Measurements from ENCODE around the gene DNPH1.

Gene DNPH1

GRCh38 chr6:43228951-43229802 is at the start of gene DNPH1:
Gene DNPH1, minus strand, starts transcription at chr6:43229481. Its CDS starts 25 bp downstream, at chr6:43229456.
- Mint-ChIP-seq H3K4me1 (ENCODE audit: low read depth) (peaks cover 51% of the 10 kb centered on the region), H3K9me3 (no peaks in the 10 kb centered on the region), H3K27me3 (peaks cover 22% of the 10 kb centered on the region), H3K4me3 (peak within 1 kb of the TSS; percentile 75), H3K27ac (peak within 1 kb of the TSS; percentile 85), H3K36me3 (ENCODE audit: low read depth) (peaks cover 20% of the 10 kb centered on the region)
- intact Hi-C loops (cut with micrococcal nuclease), result loop anchor here (2.0 to 5.0 kb wide), 3 partner anchors 18 to 57 kb away; partner anchors contain the start of genes CUL9 and SRF

- Mint-ChIP-seq H3K4me1 (ENCODE audit: low read depth) (peaks cover 24% of the 10 kb centered on the region), H3K36me3 (ENCODE audit: low read depth) (no peaks in the 10 kb centered on the region), H3K4me3 (no peak overlapping the region), H3K9me3 (no peaks in the 10 kb centered on the region), H3K27me3 (peaks cover 88% of the 10 kb centered on the region), H3K27ac (no peak overlapping the region)
- intact Hi-C loops (cut with micrococcal nuclease), result no loop called here
Measured at GRCh38 chr6:43278524-43279078, 49.3 kb upstream of the DNPH1 start.

- intact Hi-C loops (cut with micrococcal nuclease), result no loop called here
- Mint-ChIP-seq H3K27ac (no peak overlapping the region), H3K4me1 (ENCODE audit: low read depth) (peaks cover 23% of the 10 kb centered on the region), H3K36me3 (ENCODE audit: low read depth) (no peaks in the 10 kb centered on the region), H3K27me3 (peaks cover 91% of the 10 kb centered on the region), H3K4me3 (no peak overlapping the region), H3K9me3 (no peaks in the 10 kb centered on the region)
Measured at GRCh38 chr6:43277643-43278523, 48.6 kb upstream of the DNPH1 start.

- Mint-ChIP-seq H3K4me1 (ENCODE audit: low read depth) (peaks cover 19% of the 10 kb centered on the region), H3K27ac (no peak overlapping the region), H3K9me3 (no peaks in the 10 kb centered on the region), H3K4me3 (no peak overlapping the region), H3K36me3 (ENCODE audit: low read depth) (no peaks in the 10 kb centered on the region), H3K27me3 (peaks cover 93% of the 10 kb centered on the region)
- intact Hi-C loops (cut with micrococcal nuclease), result no loop called here
Measured at GRCh38 chr6:43277306-43277642, 48.0 kb upstream of the DNPH1 start.

GRCh38 chr6:43276577-43277305 is 47.5 kb upstream of the DNPH1 start:
- H3K27ac Mint-ChIP-seq, result no peak overlapping the region
- peak overlapping the region; percentile 43 for H3K4me3 Mint-ChIP-seq

GRCh38 chr6:43275801-43276576 is 46.7 kb upstream of the DNPH1 start:
- Mint-ChIP-seq H3K9me3 (no peaks in the 10 kb centered on the region), H3K4me1 (ENCODE audit: low read depth) (peaks cover 19% of the 10 kb centered on the region), H3K4me3 (peak overlapping the region; percentile 50), H3K27ac (no peak overlapping the region), H3K36me3 (ENCODE audit: low read depth) (no peaks in the 10 kb centered on the region), H3K27me3 (peaks cover 91% of the 10 kb centered on the region)
- intact Hi-C loops (cut with micrococcal nuclease), result no loop called here

More at GRCh38 chr6:43276577-43277305, 47.5 kb upstream of the DNPH1 start:
- Mint-ChIP-seq H3K4me1 (ENCODE audit: low read depth) (peaks cover 19% of the 10 kb centered on the region), H3K9me3 (no peaks in the 10 kb centered on the region), H3K36me3 (ENCODE audit: low read depth) (no peaks in the 10 kb centered on the region), H3K27me3 (peaks cover 93% of the 10 kb centered on the region)
- intact Hi-C loops (cut with micrococcal nuclease), result no loop called here

- Mint-ChIP-seq H3K4me3 (peak overlapping the region; percentile 50), H3K4me1 (ENCODE audit: low read depth) (peaks cover 19% of the 10 kb centered on the region), H3K36me3 (ENCODE audit: low read depth) (no peaks in the 10 kb centered on the region), H3K27ac (no peak overlapping the region), H3K27me3 (peaks cover 94% of the 10 kb centered on the region), H3K9me3 (no peaks in the 10 kb centered on the region)
- intact Hi-C loops (cut with micrococcal nuclease), result no loop called here
Measured at GRCh38 chr6:43274916-43275597, 45.8 kb upstream of the DNPH1 start.

GRCh38 chr6:43274127-43274915 is 45.0 kb upstream of the DNPH1 start:
- peaks cover 94% of the 10 kb centered on the region for H3K27me3 Mint-ChIP-seq
- H3K4me1 Mint-ChIP-seq (ENCODE audit: low read depth), result peaks cover 23% of the 10 kb centered on the region
- no peaks in the 10 kb centered on the region for H3K36me3 Mint-ChIP-seq (ENCODE audit: low read depth)
- no peaks in the 10 kb centered on the region for H3K9me3 Mint-ChIP-seq
- peak overlapping the region; percentile 35 for H3K4me3 Mint-ChIP-seq
- intact Hi-C loops (cut with micrococcal nuclease), result no loop called here
- H3K27ac Mint-ChIP-seq, result no peak overlapping the region

- Mint-ChIP-seq H3K9me3 (no peaks in the 10 kb centered on the region), H3K4me1 (ENCODE audit: low read depth) (peaks cover 29% of the 10 kb centered on the region), H3K36me3 (ENCODE audit: low read depth) (no peaks in the 10 kb centered on the region), H3K27me3 (peaks cover 94% of the 10 kb centered on the region), H3K4me3 (no peak overlapping the region), H3K27ac (no peak overlapping the region)
- intact Hi-C loops (cut with micrococcal nuclease), result no loop called here
Measured at GRCh38 chr6:43273707-43274106, 44.4 kb upstream of the DNPH1 start.

- H3K9me3 Mint-ChIP-seq, result no peaks in the 10 kb centered on the region
- H3K27ac Mint-ChIP-seq, result no peak overlapping the region
- H3K4me3 Mint-ChIP-seq, result no peak overlapping the region
- intact Hi-C loops (cut with micrococcal nuclease), result no loop called here
- H3K27me3 Mint-ChIP-seq, result peaks cover 93% of the 10 kb centered on the region
- H3K4me1 Mint-ChIP-seq (ENCODE audit: low read depth), result peaks cover 35% of the 10 kb centered on the region
- no peaks in the 10 kb centered on the region for H3K36me3 Mint-ChIP-seq (ENCODE audit: low read depth)
Measured at GRCh38 chr6:43271944-43272343, 42.7 kb upstream of the DNPH1 start.

GRCh38 chr6:43271103-43271815 is 42.0 kb upstream of the DNPH1 start:
- Mint-ChIP-seq H3K36me3 (ENCODE audit: low read depth) (no peaks in the 10 kb centered on the region), H3K4me3 (no peak overlapping the region), H3K9me3 (no peaks in the 10 kb centered on the region), H3K4me1 (ENCODE audit: low read depth) (peaks cover 32% of the 10 kb centered on the region), H3K27ac (no peak overlapping the region), H3K27me3 (peaks cover 88% of the 10 kb centered on the region)
- intact Hi-C loops (cut with micrococcal nuclease), result no loop called here

Measured in dendritic cell treated with granulocyte-macrophage colony-stimulating factor and Interleukin-4, amounts not matched to agents 40 ng/mL and 50 ng/mL, for 4 days (primary cell).